ENCODE measurements around the gene UBE3A. TPM values are rescaled to one million over a fixed set of nuclear protein-coding genes. Genes with fewer than 3 reads are reported as not detected.

The UBE3A gene
- total and polyA plus RNA-seq, 2 donors from 2014 or later: 22.3 to 103 TPM

DNA sequence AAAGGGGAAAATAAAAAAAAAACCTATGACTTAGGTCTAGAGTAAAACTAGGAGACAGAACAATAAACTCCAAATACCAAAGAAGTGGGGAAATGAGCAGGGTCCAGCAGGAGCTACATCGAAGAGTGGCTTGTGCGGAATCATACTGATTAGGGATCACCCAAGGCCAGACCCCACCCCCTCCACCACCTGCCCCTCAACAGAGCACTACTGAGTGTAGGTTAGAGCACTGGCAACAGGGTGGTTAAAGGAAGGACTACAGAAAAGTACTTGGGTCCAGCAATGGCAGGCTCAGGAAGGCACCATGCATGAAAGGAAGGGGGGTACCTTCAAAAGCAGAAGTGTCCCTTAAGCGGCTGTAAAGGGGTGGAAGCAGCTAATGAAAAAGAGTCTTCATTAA is 96.2 kb downstream of the UBE3A start:
- no peaks in the 10 kb centered on the region for H3K27me3 ChIP-seq (ENCODE audit: control insufficient read depth, insufficient read depth, low read length)
- DNase-seq: no peak
- intact Hi-C loops (cut with DNase I): loop anchor here (10.0 kb wide), 1 partner anchor 82 kb away; no protein-coding TSS in a partner anchor
- TF ChIP-seq, protein P1, sequence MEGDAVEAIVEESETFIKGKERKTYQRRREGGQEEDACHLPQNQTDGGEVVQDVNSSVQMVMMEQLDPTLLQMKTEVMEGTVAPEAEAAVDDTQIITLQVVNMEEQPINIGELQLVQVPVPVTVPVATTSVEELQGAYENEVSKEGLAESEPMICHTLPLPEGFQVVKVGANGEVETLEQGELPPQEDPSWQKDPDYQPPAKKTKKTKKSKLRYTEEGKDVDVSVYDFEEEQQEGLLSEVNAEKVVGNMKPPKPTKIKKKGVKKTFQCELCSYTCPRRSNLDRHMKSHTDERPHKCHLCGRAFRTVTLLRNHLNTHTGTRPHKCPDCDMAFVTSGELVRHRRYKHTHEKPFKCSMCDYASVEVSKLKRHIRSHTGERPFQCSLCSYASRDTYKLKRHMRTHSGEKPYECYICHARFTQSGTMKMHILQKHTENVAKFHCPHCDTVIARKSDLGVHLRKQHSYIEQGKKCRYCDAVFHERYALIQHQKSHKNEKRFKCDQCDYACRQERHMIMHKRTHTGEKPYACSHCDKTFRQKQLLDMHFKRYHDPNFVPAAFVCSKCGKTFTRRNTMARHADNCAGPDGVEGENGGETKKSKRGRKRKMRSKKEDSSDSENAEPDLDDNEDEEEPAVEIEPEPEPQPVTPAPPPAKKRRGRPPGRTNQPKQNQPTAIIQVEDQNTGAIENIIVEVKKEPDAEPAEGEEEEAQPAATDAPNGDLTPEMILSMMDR (IDR thresholded peaks at IDR 0.05; ENCODE audit: borderline replicate concordance, extremely low read depth, insufficient read depth): no peak
- no peak overlapping the region for H3K4me3 ChIP-seq (ENCODE audit: low read length in 3 of 3)
- H3K4me1 ChIP-seq (ENCODE audit: control insufficient read depth in 2 of 3, insufficient read depth in 2 of 3, low read depth in 1 of 3, low read length in 3 of 3): no peaks in the 10 kb centered on the region
- H3K36me3 ChIP-seq (ENCODE audit: control insufficient read depth in 2 of 3, insufficient read depth in 3 of 3, low read length in 3 of 3): peaks cover 0 to 20% (median 8%) of the 10 kb centered on the region in 3 donors
- no peaks in the 10 kb centered on the region for H3K9me3 ChIP-seq (ENCODE audit: control insufficient read depth in 2 of 3, insufficient read depth in 1 of 3, low read length in 3 of 3)
- no peak overlapping the region for H3K27ac ChIP-seq (ENCODE audit: low read depth in 2 of 2, low read length in 2 of 2)
- no peak overlapping the region for H3K9ac ChIP-seq (ENCODE audit: low read length in 3 of 3)
- no peak for FAIRE-seq

GRCh38 chr15:25339431-25339830 is 99.4 kb downstream of the UBE3A start:
- Histone ChIP-seq H3K27me3 (ENCODE audit: control insufficient read depth, insufficient read depth, low read length) (no peaks in the 10 kb centered on the region), H3K4me3 (ENCODE audit: low read length in 3 of 3) (no peak overlapping the region), H3K9ac (ENCODE audit: low read length in 3 of 3) (no peak overlapping the region), H3K9me3 (ENCODE audit: control insufficient read depth in 2 of 3, insufficient read depth in 1 of 3, low read length in 3 of 3) (no peaks in the 10 kb centered on the region), H3K36me3 (ENCODE audit: control insufficient read depth in 2 of 3, insufficient read depth in 3 of 3, low read length in 3 of 3) (peaks cover 3 to 30% (median 8%) of the 10 kb centered on the region in 3 donors), H3K27ac (ENCODE audit: low read depth in 2 of 2, low read length in 2 of 2) (no peak overlapping the region), H3K4me1 (ENCODE audit: control insufficient read depth in 2 of 3, insufficient read depth in 2 of 3, low read depth in 1 of 3, low read length in 3 of 3) (no peaks in the 10 kb centered on the region)
- TF ChIP-seq, protein P1 (IDR thresholded peaks at IDR 0.05; ENCODE audit: borderline replicate concordance, extremely low read depth, insufficient read depth): no peak
- intact Hi-C loops (cut with DNase I): no loop called here
- FAIRE-seq (no peak), DNase-seq (peak in 2 of 5 donors; percentile 9 to 17)

DNA sequence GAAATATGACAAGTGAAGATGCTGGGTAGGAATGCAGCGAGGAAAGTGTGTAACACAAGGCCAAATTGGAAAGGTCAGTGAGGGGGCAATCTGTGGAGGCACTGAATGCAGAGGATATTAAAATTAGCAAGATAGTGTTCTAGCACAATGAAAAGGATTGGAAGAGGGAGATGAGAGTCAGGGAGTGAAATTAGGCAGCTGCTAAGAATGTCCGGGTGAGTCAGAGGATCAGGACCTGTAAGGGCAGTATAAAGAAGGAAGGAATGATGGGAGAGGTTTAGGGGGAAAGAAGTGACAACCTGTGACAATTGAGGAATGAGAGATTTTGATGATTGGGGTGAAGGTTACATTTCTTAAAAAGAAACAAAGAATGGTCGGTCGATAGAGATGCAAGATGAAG is 103.5 kb downstream of the UBE3A start:
- TF ChIP-seq, protein P1 (IDR thresholded peaks at IDR 0.05; ENCODE audit: borderline replicate concordance, extremely low read depth, insufficient read depth): no peak
- no peak overlapping the region for H3K9ac ChIP-seq (ENCODE audit: low read length in 3 of 3)
- H3K27me3 ChIP-seq (ENCODE audit: control insufficient read depth, insufficient read depth, low read length): no peaks in the 10 kb centered on the region
- H3K36me3 ChIP-seq (ENCODE audit: control insufficient read depth in 2 of 3, insufficient read depth in 3 of 3, low read length in 3 of 3): peaks cover 3 to 24% (median 5%) of the 10 kb centered on the region in 3 donors
- H3K27ac ChIP-seq (ENCODE audit: low read depth in 2 of 2, low read length in 2 of 2): no peak overlapping the region
- FAIRE-seq (no peak), DNase-seq (no peak)
- H3K4me1 ChIP-seq (ENCODE audit: control insufficient read depth in 2 of 3, insufficient read depth in 2 of 3, low read depth in 1 of 3, low read length in 3 of 3): no peaks in the 10 kb centered on the region
- H3K9me3 ChIP-seq (ENCODE audit: control insufficient read depth in 2 of 3, insufficient read depth in 1 of 3, low read length in 3 of 3): no peaks in the 10 kb centered on the region
- intact Hi-C loops (cut with DNase I): no loop called here
- no peak overlapping the region for H3K4me3 ChIP-seq (ENCODE audit: low read length in 3 of 3)

DNA sequence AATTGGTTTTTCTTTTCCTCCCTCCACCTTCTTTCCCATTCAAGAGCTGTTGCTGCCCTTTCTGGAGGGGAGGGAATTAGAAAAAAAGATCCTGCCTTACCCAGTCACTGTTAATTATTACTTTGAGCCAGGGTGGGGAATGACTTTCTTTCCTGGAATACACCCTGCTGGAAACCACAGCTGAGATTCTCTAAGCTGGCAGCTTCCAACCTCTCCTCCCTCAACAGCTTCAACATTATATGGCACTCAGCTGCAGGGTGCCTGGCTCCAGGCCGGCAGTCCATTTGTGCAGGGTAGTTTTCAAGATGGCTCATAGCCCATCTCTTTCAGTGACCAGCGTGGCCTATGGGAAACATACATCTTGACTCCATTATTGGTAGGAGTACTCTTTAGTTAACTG is 105.8 kb downstream of the UBE3A start:
- no peaks in the 10 kb centered on the region for H3K27me3 ChIP-seq (ENCODE audit: control insufficient read depth, insufficient read depth, low read length)
- DNase-seq: no peak
- TF ChIP-seq, protein P1 (IDR thresholded peaks at IDR 0.05; ENCODE audit: borderline replicate concordance, extremely low read depth, insufficient read depth): no peak
- no peaks in the 10 kb centered on the region for H3K9me3 ChIP-seq (ENCODE audit: control insufficient read depth in 2 of 3, insufficient read depth in 1 of 3, low read length in 3 of 3)
- peaks cover 0 to 4% (median 0%) of the 10 kb centered on the region in 3 donors for H3K4me1 ChIP-seq (ENCODE audit: control insufficient read depth in 2 of 3, insufficient read depth in 2 of 3, low read depth in 1 of 3, low read length in 3 of 3)
- peaks cover 2 to 12% (median 3%) of the 10 kb centered on the region in 3 donors for H3K36me3 ChIP-seq (ENCODE audit: control insufficient read depth in 2 of 3, insufficient read depth in 3 of 3, low read length in 3 of 3)
- intact Hi-C loops (cut with DNase I): no loop called here
- H3K27ac ChIP-seq (ENCODE audit: low read depth in 2 of 2, low read length in 2 of 2): no peak overlapping the region
- no peak overlapping the region for H3K9ac ChIP-seq (ENCODE audit: low read length in 3 of 3)
- no peak for FAIRE-seq
- H3K4me3 ChIP-seq (ENCODE audit: low read length in 3 of 3): no peak overlapping the region
